Upper lobe of left lung (tissue), 6 donors: ENCODE results near the gene GALNT10. TPM values are rescaled to one million over a fixed set of nuclear protein-coding genes. Genes with fewer than 3 reads are reported as not detected.
A peak's percentile ranks its signal among the peaks of the same experiment; 100 is the strongest.

Experiments used
- ATAC-seq, 2 donors: fragments of 200-7000 bp; cut with Tn5 transposase; one replicate each; pipeline ENCODE4 v1.9.1; 2022; ENCODE audit warnings: mild to moderate bottlenecking in 2 of 2, moderate library complexity in 2 of 2; ENCODE audit not compliant: low FRiP score in 2 of 2
- DNase-seq, 2 donors: peaks; one replicate each; pipeline ENCODE4 v3.0.0-alpha.2; 2019 to 2020
- H3K27ac ChIP-seq, 4 donors: fragments of 200-600 bp; sonication (generic); one replicate each; pipeline ENCODE4 v1.5.1; 2016 to 2019
- H3K27me3 ChIP-seq, 4 donors: fragments of 200-600 bp; sonication (generic); one replicate each; pipeline ENCODE4 v1.5.1; 2017 to 2019
- H3K36me3 ChIP-seq, 4 donors: fragments of 200-600 bp; sonication (generic); one replicate each; pipeline ENCODE4 v1.5.1; 2016 to 2019
- H3K4me1 ChIP-seq, 4 donors: fragments of 200-600 bp; sonication (generic); one replicate each; pipeline ENCODE4 v1.5.1; 2018 to 2019
- H3K4me3 ChIP-seq, 4 donors: fragments of 200-600 bp; sonication (generic); one replicate each; pipeline ENCODE4 v1.5.1; 2017 to 2019; ENCODE audit warnings: mild to moderate bottlenecking in 2 of 4, moderate library complexity in 1 of 4
- H3K9me3 ChIP-seq, 4 donors: fragments of 200-600 bp; sonication (generic); one replicate each; pipeline ENCODE4 v1.5.1; 2018 to 2019
- CTCF ChIP-seq, 6 experiments: fragments of 450-650 bp in 4 of 6; fragments of 200-600 bp in 2 of 6; sonication (generic) in 2 of 6; IDR thresholded peaks; one replicate each; pipeline ENCODE4 v1.5.1; 2016 to 2019; ENCODE audit warnings: antibody characterized with exemption in 6 of 6
- EP300 ChIP-seq, 4 donors: sonication (generic); formaldehyde crosslinking; IDR thresholded peaks; one replicate each; pipeline ENCODE4 v1.5.1; 2017; ENCODE audit warnings: antibody characterized with exemption in 4 of 4, control low read depth in 2 of 4
- POLR2A ChIP-seq, 4 donors: fragments of 450-650 bp; IDR thresholded peaks; one replicate each; pipeline ENCODE4 v1.5.1; 2016 to 2017; ENCODE audit warnings: antibody characterized with exemption in 4 of 4, mild to moderate bottlenecking in 2 of 4
- POLR2AphosphoS5 ChIP-seq, 2 donors: sonication (generic); formaldehyde crosslinking; IDR thresholded peaks; one replicate each; pipeline ENCODE4 v1.5.1; 2017; ENCODE audit warnings: antibody characterized with exemption in 2 of 2
- WGBS, 2 donors: methylation state at CpG; one replicate each; pipeline ENCODE4 v1.1.5; 2017 to 2018; 5-methylcytosine and 5-hydroxymethylcytosine counted together
- total RNA-seq, 6 donors: library from RNA; depleted of rRNA in 4 of 6; stranded (reverse); fragments of >200 nt in 4 of 6; gene quantifications; one replicate each; pipeline versions ENCODE4 v1.1.0 to v1.2.1, GENCODE V29; 2016 to 2021
- donor health status: DM: no; HTN: no; CAD: no; lungs with moderate emphysema.
- donor health status: DM: no; HTN: yes; CAD: no; lungs with severe emphysema.

Gene GALNT10
- total RNA-seq, 6 donors from 2014 or later = 38.6 to 118 (median 66.4) TPM

- no peak overlapping the region for H3K27ac ChIP-seq
- 11 to 26% methylated on average over 1 of the region's 1 CpG for WGBS, 2 donors
- TF ChIP-seq POLR2AphosphoS5 (IDR thresholded peaks at IDR 0.05) (no peak), CTCF (IDR thresholded peaks at IDR 0.05) (no peak), EP300 (IDR thresholded peaks at IDR 0.05) (no peak), POLR2A (IDR thresholded peaks at IDR 0.05) (no peak)
Observed at GRCh38 chr5:154365823-154366222, 175.3 kb downstream of the GALNT10 start.

GRCh38 chr5:154366353-154366752, 175.8 kb downstream of the GALNT10 start:
- TF ChIP-seq EP300 (IDR thresholded peaks at IDR 0.05) = no peak
- TF ChIP-seq CTCF (IDR thresholded peaks at IDR 0.05) = no peak
- TF ChIP-seq POLR2A (IDR thresholded peaks at IDR 0.05) = no peak
- no peak for TF ChIP-seq POLR2AphosphoS5 (IDR thresholded peaks at IDR 0.05)
- H3K4me1 ChIP-seq = peaks cover 3 to 22% (median 8%) of the 10 kb centered on the region in 4 donors
- no peaks in the 10 kb centered on the region for H3K36me3 ChIP-seq
- H3K9me3 ChIP-seq = no peaks in the 10 kb centered on the region
- no peak overlapping the region for H3K4me3 ChIP-seq
- WGBS, 2 donors = 83% methylated on average over 2 of the region's 2 CpGs
- DNase-seq = no peak
- no peak for ATAC-seq
- H3K27me3 ChIP-seq = no peaks in the 10 kb centered on the region
- H3K27ac ChIP-seq = peak overlapping the region in 2 of 4 donors; percentile 19 to 59

More at GRCh38 chr5:154365823-154366222, 175.3 kb downstream of the GALNT10 start:
- Histone ChIP-seq H3K27me3 (no peaks in the 10 kb centered on the region), H3K4me3 (no peak overlapping the region), H3K9me3 (no peaks in the 10 kb centered on the region), H3K36me3 (no peaks in the 10 kb centered on the region), H3K4me1 (peaks cover 0 to 16% (median 4%) of the 10 kb centered on the region in 4 donors)
- DNase-seq = no peak
- ATAC-seq = no peak

GRCh38 chr5:154367101-154367500, 176.6 kb downstream of the GALNT10 start:
- Histone ChIP-seq H3K27me3 (no peaks in the 10 kb centered on the region), H3K9me3 (no peaks in the 10 kb centered on the region), H3K4me3 (no peak overlapping the region), H3K36me3 (no peaks in the 10 kb centered on the region), H3K27ac (peak overlapping the region in 3 of 4 donors; percentile 19 to 59 (median 19)), H3K4me1 (peaks cover 6 to 23% (median 10%) of the 10 kb centered on the region in 4 donors)
- DNase-seq = no peak
- ATAC-seq = no peak
- TF ChIP-seq POLR2AphosphoS5 (IDR thresholded peaks at IDR 0.05) (no peak), CTCF (IDR thresholded peaks at IDR 0.05) (no peak), EP300 (IDR thresholded peaks at IDR 0.05) (no peak), POLR2A (IDR thresholded peaks at IDR 0.05) (no peak)
- WGBS, 2 donors = 100% methylated on average over 1 of the region's 1 CpG

- H3K36me3 ChIP-seq = no peaks in the 10 kb centered on the region
- H3K27ac ChIP-seq = peak overlapping the region in 3 of 4 donors; percentile 21 to 59 (median 32)
- no peaks in the 10 kb centered on the region for H3K27me3 ChIP-seq
- no peak for TF ChIP-seq EP300 (IDR thresholded peaks at IDR 0.05)
- no peak for TF ChIP-seq POLR2A (IDR thresholded peaks at IDR 0.05)
- no peak for TF ChIP-seq CTCF (IDR thresholded peaks at IDR 0.05)
- TF ChIP-seq POLR2AphosphoS5 (IDR thresholded peaks at IDR 0.05) = no peak
- no peak overlapping the region for H3K4me3 ChIP-seq
- 53% methylated on average over 6 of the region's 6 CpGs for WGBS, 2 donors
- peaks cover 6 to 23% (median 10%) of the 10 kb centered on the region in 4 donors for H3K4me1 ChIP-seq
- DNase-seq (no peak), ATAC-seq (peak; percentile 41 to 80)
- no peaks in the 10 kb centered on the region for H3K9me3 ChIP-seq
Observed at GRCh38 chr5:154368041-154368800, 177.7 kb downstream of the GALNT10 start.
